Measurements from ENCODE around the gene TXLNB.

- TF ChIP-seq CTCF (IDR thresholded peaks at IDR 0.05), result no peak
- no peak for TF ChIP-seq ELF4 (CRISPR knock-in tag; IDR thresholded peaks at IDR 0.05; ENCODE audit: low read depth)
- TF ChIP-seq ATF2 (CRISPR knock-in tag; IDR thresholded peaks at IDR 0.05; ENCODE audit: borderline replicate concordance, low read depth), result no peak
Observed at GRCh38 chr6:139201378-139201777, 90.4 kb downstream of the TXLNB start.

All from WTC11 (cell line).